ENCODE data around the gene FAM170A.

The FAM170A gene

GRCh38 chr5:119629339-119629738 lies at the start of gene FAM170A:
FAM170A (plus strand) TSS chr5:119629558; CDS start chr5:119629769, 211 bp downstream.
- no peak for DNase-seq (ENCODE audit: low spot score)

GRCh38 chr5:119582987-119583386 lies 46.4 kb upstream of the FAM170A start:
- DNase-seq (ENCODE audit: low spot score), result no peak

- no peak for DNase-seq (ENCODE audit: low spot score)
Observed at GRCh38 chr5:119583684-119584083, 45.7 kb upstream of the FAM170A start.

- no peak for DNase-seq (ENCODE audit: low spot score)
Observed at GRCh38 chr5:119596046-119596445, 33.3 kb upstream of the FAM170A start.

- DNase-seq (ENCODE audit: low spot score), result no peak
Observed at GRCh38 chr5:119597728-119598298, 31.5 kb upstream of the FAM170A start.

GRCh38 chr5:119613937-119614336 lies 15.4 kb upstream of the FAM170A start:
- DNase-seq (ENCODE audit: low spot score), result no peak

GRCh38 chr5:119614838-119615237 lies 14.5 kb upstream of the FAM170A start:
- no peak for DNase-seq (ENCODE audit: low spot score)

- DNase-seq (ENCODE audit: low spot score), result no peak
Observed at GRCh38 chr5:119626086-119626485, 3.3 kb upstream of the FAM170A start.

GRCh38 chr5:119630752-119631440 lies 1.5 kb downstream of the FAM170A start:
- no peak for DNase-seq (ENCODE audit: low spot score)

- no peak for DNase-seq (ENCODE audit: low spot score)
Observed at GRCh38 chr5:119631660-119632059, 2.3 kb downstream of the FAM170A start.

GRCh38 chr5:119651486-119651885 lies 22.1 kb downstream of the FAM170A start:
- no peak for DNase-seq (ENCODE audit: low spot score)

- DNase-seq (ENCODE audit: low spot score), result no peak
Observed at GRCh38 chr5:119655061-119655460, 25.7 kb downstream of the FAM170A start.

- DNase-seq (ENCODE audit: low spot score), result no peak
Observed at GRCh38 chr5:119656023-119656422, 26.7 kb downstream of the FAM170A start.

GRCh38 chr5:119666542-119666941 lies 37.2 kb downstream of the FAM170A start:
- no peak for DNase-seq (ENCODE audit: low spot score)

GRCh38 chr5:119678351-119679028 lies 49.1 kb downstream of the FAM170A start:
- no peak for DNase-seq (ENCODE audit: low spot score)

- no peak for DNase-seq (ENCODE audit: low spot score)
Observed at GRCh38 chr5:119680080-119680479, 50.7 kb downstream of the FAM170A start.

GRCh38 chr5:119681734-119682133 lies 52.4 kb downstream of the FAM170A start:
- DNase-seq (ENCODE audit: low spot score), result no peak

GRCh38 chr5:119682372-119682771 lies 53.0 kb downstream of the FAM170A start:
- no peak for DNase-seq (ENCODE audit: low spot score)

Measured in HuH-7 (cell line).